Measurements from ENCODE around the gene BFSP1.

The BFSP1 gene

GRCh38 chr20:17493173-17493572 is 38.0 kb downstream of the BFSP1 start:
- no peak for DNase-seq

DNA sequence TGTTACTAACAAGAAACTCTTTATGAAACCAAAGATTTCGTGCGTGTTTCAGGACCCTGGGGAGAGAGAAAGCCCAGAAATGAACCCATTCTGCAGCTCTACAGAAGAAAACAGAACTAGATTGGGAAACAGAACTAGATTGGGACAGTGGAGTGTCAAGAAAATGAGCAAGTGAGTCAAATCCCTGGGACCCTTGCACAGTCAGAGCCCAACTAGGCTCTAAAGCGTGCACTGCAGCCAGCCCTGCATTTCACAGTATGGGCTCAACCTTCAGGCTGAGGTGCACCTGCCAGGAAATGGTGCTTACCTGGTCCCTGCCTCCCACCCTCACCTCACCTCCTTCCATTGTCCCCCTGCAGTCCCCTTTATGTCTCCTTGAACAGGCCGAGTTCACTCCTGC is 39.7 kb downstream of the BFSP1 start:
- DNase-seq, result no peak

DNA sequence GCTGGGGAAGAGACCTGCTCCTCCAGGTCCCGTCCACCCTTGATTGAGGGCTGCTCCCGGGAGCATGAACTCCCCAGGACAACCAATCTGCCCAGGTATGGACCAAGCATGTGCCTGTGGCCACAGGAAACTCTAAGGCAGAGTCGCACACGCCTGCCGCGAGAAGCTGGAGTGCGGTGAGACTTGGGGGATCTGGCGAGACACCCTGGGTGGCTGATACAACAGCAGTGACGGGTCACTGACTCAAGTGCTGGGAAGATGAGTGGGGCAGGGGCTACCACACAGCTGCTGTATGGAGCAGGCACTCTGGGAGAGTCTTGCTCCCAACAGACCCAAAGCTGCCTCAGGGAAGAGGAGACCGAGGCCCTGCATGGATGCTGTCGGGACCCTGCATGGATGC is 40.1 kb downstream of the BFSP1 start:
- DNase-seq, result no peak

GRCh38 chr20:17490501-17490900 is 40.7 kb downstream of the BFSP1 start:
- no peak for DNase-seq

DNA sequence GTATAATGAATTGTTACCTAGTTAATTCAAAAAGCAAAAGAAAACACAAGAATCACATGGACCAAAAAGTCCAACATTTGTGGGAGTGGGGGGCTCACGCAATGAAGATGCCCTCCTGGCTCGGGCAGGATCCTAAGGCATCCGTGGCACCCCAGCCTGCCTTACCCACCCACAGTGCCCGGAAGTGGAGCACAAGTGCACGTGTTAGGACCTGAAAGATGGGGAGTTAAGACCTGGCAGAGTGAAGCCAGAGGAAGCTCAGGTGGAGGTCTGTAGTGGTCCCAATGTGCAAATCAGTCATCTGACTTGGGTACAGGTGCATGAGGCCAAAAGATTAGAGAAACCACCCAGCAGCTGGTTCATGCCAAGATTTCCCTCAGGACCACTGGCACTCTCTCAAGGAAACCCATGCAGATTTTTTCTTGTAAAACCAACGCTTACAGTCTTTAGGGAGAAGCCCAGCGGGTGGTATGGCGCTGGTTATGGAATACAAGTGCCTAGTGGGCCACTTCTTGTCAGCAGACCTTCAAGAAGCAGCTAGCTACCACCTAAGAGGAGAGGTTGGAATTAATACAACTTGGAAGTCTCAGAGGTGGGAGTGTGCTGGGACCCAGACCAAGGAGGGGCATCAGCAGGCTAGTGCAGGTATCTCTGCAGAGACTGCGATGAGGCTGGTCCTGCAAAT is 42.1 kb downstream of the BFSP1 start:
- no peak for DNase-seq

- no peak for DNase-seq
Measured at GRCh38 chr20:17485017-17485416, 46.2 kb downstream of the BFSP1 start.

DNA sequence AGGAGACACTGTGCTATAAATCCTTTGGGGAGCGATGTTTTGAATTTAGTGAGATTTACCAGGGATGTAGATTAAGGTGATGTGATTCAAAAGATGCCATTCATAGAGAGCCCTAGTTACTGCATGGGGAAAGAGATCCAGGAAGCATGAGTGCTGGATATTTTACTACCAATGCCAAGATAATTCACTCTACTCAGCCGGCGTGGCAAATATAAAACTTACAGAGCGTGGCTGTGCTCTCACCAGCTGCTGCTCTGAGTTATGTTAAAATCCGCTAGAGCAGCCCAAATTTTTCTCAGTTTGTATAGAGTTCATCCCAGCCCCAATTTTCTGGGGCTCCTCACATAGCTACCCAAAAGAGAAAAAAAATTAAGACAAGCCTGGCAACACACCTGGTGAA is 48.6 kb downstream of the BFSP1 start:
- no peak for DNase-seq

DNA sequence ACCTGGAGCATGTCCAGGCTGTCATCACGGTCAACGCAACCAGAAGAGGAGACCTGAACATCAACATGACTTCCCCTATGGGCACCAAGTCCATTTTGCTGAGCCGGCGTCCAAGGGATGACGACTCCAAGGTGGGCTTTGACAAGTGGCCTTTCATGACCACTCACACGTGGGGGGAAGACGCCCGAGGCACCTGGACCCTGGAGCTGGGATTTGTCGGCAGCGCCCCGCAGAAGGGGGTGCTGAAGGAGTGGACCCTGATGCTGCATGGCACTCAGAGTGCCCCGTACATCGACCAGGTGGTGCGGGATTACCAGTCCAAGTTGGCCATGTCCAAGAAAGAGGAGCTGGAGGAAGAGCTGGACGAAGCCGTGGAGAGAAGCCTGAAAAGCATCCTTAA is 49.5 kb downstream of the BFSP1 start:
- no peak for DNase-seq

- no peak for DNase-seq
Measured at GRCh38 chr20:17480696-17481095, 50.5 kb downstream of the BFSP1 start.

GRCh38 chr20:17479063-17479657 is 52.0 kb downstream of the BFSP1 start:
- no peak for DNase-seq

DNA sequence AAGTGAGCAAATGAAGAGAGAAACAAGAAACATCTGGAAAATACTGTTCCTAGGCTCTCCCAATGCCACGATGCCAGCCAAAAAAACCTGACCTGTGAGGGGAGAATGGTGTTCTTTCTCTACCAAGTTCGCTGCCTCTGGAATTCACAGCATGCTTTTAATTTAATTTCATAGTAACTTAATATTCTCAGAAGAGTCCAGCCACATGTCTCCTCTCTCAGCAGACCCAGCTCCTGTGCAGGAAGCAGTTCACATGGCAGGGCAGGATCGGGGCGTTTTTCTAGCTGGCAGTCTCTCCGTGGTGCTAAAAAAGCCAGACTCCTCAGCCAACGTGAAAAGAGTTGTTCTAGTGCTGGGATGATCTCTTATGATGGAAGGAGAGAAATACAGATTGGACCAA is 57.5 kb downstream of the BFSP1 start:
- no peak for DNase-seq

- DNase-seq, result no peak
Measured at GRCh38 chr20:17471606-17472187, 59.5 kb downstream of the BFSP1 start.

- no peak for DNase-seq
Measured at GRCh38 chr20:17470973-17471372, 60.2 kb downstream of the BFSP1 start.

GRCh38 chr20:17470521-17470920 is 60.7 kb downstream of the BFSP1 start:
- DNase-seq, result no peak

GRCh38 chr20:17469246-17470030 is 61.7 kb downstream of the BFSP1 start:
- no peak for DNase-seq

GRCh38 chr20:17468073-17468840 is 62.9 kb downstream of the BFSP1 start:
- no peak for DNase-seq

GRCh38 chr20:17467120-17467655 is 64.0 kb downstream of the BFSP1 start:
- DNase-seq, result no peak

- DNase-seq, result no peak
Measured at GRCh38 chr20:17466641-17467040, 64.5 kb downstream of the BFSP1 start.

DNA sequence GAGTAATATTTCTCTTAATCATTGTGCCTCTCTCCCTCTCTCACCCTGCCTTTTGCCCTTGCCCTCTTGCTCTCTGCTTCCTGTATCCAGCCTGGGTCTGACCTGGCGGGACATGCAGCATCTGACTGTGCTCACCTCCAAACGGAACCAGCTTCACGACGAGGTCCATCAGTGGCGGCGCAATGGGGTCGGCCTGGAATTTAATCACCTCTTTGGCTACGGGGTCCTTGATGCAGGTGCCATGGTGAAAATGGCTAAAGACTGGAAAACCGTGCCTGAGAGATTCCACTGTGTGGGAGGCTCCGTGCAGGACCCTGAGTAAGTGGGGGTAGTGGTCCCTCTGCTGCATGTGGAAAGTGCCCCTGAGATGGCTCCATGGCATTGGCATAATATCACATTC is 65.9 kb downstream of the BFSP1 start:
- DNase-seq, result no peak

DNA sequence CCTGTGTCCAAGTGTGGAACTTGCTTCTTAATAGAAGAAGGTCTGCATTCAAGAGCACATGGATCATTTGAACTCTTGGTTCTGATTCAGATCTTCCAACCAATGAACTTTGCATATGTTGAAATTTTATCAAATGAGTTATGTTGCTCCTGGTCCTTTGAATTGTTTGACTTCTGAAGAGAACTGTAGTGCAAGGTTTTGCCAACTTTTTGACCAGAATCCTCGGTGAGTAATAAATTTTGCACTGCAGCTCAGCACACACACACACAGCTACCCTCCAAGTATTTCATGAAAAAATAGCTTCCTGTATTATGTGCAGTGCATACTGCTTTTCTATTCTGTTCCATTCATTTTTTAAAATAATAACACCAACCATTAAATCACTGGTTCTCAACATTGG is 67.5 kb downstream of the BFSP1 start:
- DNase-seq, result no peak

DNA sequence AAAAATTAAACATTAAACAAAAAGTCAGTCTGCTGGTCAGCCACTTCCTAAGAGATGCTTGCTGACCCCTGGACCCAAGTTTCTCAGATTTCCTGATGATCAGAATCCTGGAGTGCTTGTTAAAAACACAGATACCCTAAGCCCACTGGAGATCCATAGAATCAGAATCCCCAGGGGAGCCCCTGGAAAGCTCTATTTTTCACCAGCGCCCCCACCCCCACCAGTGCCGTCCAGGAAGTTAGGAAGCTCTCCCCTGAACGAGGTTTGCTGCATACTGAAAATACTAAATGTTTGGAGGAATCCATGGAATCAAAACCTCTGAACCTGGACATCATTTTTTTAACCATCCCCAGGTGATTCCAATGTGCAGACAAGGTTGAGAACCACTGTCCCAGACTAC is 69.2 kb downstream of the BFSP1 start:
- no peak for DNase-seq

- no peak for DNase-seq
Measured at GRCh38 chr20:17460119-17460518, 71.1 kb downstream of the BFSP1 start.

Measured in CD4-positive, alpha-beta T cell treated with Interleukin-15 for 1 hour (primary cell).